ENCODE results near the gene CCDC178. TPM values are rescaled to one million over a fixed set of nuclear protein-coding genes. Genes with fewer than 3 reads are reported as not detected.

The CCDC178 gene
- total RNA-seq, 4 donors from 2014 or later = 0.73 to 1.1 TPM; not detected in 2

DNA sequence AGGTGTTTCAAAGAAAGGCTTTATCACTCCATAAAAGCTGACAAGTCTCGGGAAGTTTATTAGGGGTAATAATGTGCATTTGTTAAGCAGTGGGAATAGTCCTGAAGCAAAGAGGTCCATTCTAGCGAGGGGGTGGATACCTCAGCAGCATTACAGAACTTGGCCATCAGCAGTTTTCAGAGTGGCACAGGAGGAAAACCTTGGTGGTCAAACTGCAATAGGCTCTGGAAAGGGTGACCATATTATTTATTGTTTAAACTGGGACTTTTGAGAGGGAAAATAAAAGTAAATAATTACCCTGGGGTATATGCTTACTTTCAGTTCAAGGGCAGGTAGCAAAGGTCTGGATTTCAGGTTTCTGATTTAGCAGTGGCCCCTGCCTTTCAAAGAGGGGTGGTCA lies 552.2 kb downstream of the CCDC178 start:
- no peak overlapping the region for H3K27ac ChIP-seq
- H3K36me3 ChIP-seq = no peaks in the 10 kb centered on the region
- no peaks in the 10 kb centered on the region for H3K27me3 ChIP-seq
- intact Hi-C loops (cut with DNase I) = no loop called here
- WGBS, 2 donors = 78 to 79% methylated on average over 2 of the region's 2 CpGs
- TF ChIP-seq, protein P1, sequence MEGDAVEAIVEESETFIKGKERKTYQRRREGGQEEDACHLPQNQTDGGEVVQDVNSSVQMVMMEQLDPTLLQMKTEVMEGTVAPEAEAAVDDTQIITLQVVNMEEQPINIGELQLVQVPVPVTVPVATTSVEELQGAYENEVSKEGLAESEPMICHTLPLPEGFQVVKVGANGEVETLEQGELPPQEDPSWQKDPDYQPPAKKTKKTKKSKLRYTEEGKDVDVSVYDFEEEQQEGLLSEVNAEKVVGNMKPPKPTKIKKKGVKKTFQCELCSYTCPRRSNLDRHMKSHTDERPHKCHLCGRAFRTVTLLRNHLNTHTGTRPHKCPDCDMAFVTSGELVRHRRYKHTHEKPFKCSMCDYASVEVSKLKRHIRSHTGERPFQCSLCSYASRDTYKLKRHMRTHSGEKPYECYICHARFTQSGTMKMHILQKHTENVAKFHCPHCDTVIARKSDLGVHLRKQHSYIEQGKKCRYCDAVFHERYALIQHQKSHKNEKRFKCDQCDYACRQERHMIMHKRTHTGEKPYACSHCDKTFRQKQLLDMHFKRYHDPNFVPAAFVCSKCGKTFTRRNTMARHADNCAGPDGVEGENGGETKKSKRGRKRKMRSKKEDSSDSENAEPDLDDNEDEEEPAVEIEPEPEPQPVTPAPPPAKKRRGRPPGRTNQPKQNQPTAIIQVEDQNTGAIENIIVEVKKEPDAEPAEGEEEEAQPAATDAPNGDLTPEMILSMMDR (IDR thresholded peaks at IDR 0.05) = no peak
- no peak for TF ChIP-seq POLR2A (IDR thresholded peaks at IDR 0.05)
- no peaks in the 10 kb centered on the region for H3K4me1 ChIP-seq
- no peak for DNase-seq
- H3K9me3 ChIP-seq = no peaks in the 10 kb centered on the region
- no peak overlapping the region for H3K4me3 ChIP-seq

Other genes starting within 250 kb of the CCDC178 start
- gene ASXL3, start 137.5 kb upstream of the CCDC178 start, total RNA-seq = under 1 TPM in 3 of 4 donors, not detected in 1; 0.18 to 0.57 (median 0.18) TPM

All from esophagus squamous epithelium (tissue), 5 donors.